NCI-H524 (cell line): Measurements from ENCODE around the gene RTCB.

Source experiments
- DNase-seq, 2 experiments: peaks; one replicate each; lab custom pipeline; 2025; lab: John Stamatoyannopoulos, UW

The RTCB gene

GRCh38 chr22:32339190-32340012 lies 72.6 kb downstream of the RTCB start:
- DNase-seq: no peak

GRCh38 chr22:32338757-32339156 lies 73.3 kb downstream of the RTCB start:
- DNase-seq: no peak
